Vagina (tissue), 2 donors: Measurements from ENCODE around the gene PER2. TPM values are rescaled to one million over a fixed set of nuclear protein-coding genes. Genes with fewer than 3 reads are reported as not detected.

Experiments used
- DNase-seq, 2 donors: peaks; one replicate each; pipeline ENCODE4 v3.0.0-alpha.2; 2017; ENCODE audit errors: extremely low spot score in 2 of 2
- H3K27ac ChIP-seq: fragments of 200-600 bp; sonication (generic); one replicate; pipeline ENCODE4 v1.5.1; 2019
- H3K27me3 ChIP-seq: fragments of 200-600 bp; sonication (generic); one replicate; pipeline ENCODE4 v1.5.1; 2019
- H3K36me3 ChIP-seq, 2 donors: fragments of 200-600 bp; sonication (generic); one replicate each; pipeline ENCODE4 v1.5.1; 2017 to 2019
- H3K4me1 ChIP-seq: fragments of 200-600 bp; sonication (generic); one replicate; pipeline ENCODE4 v1.5.1; 2019
- H3K4me3 ChIP-seq, 2 donors: fragments of 200-600 bp; sonication (generic); 1 replicate in 1 of 2; 2 replicates in 1 of 2; pipeline ENCODE4 v1.5.1; 2016 to 2019
- H3K9me3 ChIP-seq: fragments of 200-600 bp; sonication (generic); one replicate; pipeline ENCODE4 v1.5.1; 2019
- CTCF ChIP-seq, 3 experiments: fragments of 450-650 bp in 2 of 3; fragments of 200-600 bp in 1 of 3; sonication (generic) in 1 of 3; IDR thresholded peaks; one replicate each; pipeline ENCODE4 v1.5.1; 2017 to 2019; ENCODE audit warnings: antibody characterized with exemption in 3 of 3, mild to moderate bottlenecking in 2 of 3, moderate library complexity in 2 of 3
- POLR2A ChIP-seq, 2 donors: fragments of 450-650 bp; IDR thresholded peaks; one replicate each; pipeline ENCODE4 v1.6.1; 2017; ENCODE audit warnings: antibody characterized with exemption in 2 of 2, mild to moderate bottlenecking in 2 of 2, moderate library complexity in 2 of 2
- POLR2AphosphoS5 ChIP-seq, 2 donors: sonication (generic); formaldehyde crosslinking; IDR thresholded peaks; one replicate each; pipeline ENCODE4 v1.9.0; 2017; ENCODE audit warnings: antibody characterized with exemption in 2 of 2, mild to moderate bottlenecking in 2 of 2, low read depth in 1 of 2; ENCODE audit not compliant: insufficient read depth in 1 of 2
- intact Hi-C: fragments of 100-400 bp; cut with DNase I; formaldehyde crosslinking; loops from one replicate; pipeline ENCODE4 v1.15.1; 2023
- total RNA-seq: library from RNA; depleted of rRNA; stranded (reverse); fragments of >200 nt; gene quantifications from one replicate; pipeline ENCODE4 v1.2.3, GENCODE V29; 2016

PER2 gene
- total RNA-seq, 1 donor from 2014 or later: 21.1 TPM

- TF ChIP-seq POLR2AphosphoS5 (IDR thresholded peaks at IDR 0.05; ENCODE audit: insufficient read depth in 1 of 2, low read depth in 1 of 2): no peak
- TF ChIP-seq POLR2A (IDR thresholded peaks at IDR 0.05): no peak
- no peak for TF ChIP-seq CTCF (IDR thresholded peaks at IDR 0.05)
- peaks cover 57% of the 10 kb centered on the region for H3K4me1 ChIP-seq
- peaks cover 0 to 29% of the 10 kb centered on the region in 2 donors for H3K36me3 ChIP-seq
- H3K27ac ChIP-seq: no peak overlapping the region
- no peak for DNase-seq
- intact Hi-C loops: no loop called here
- no peaks in the 10 kb centered on the region for H3K27me3 ChIP-seq
- H3K4me3 ChIP-seq: no peak overlapping the region
- H3K9me3 ChIP-seq: no peaks in the 10 kb centered on the region
Measured at GRCh38 chr2:238279324-238279682, 9.1 kb downstream of the PER2 start.

GRCh38 chr2:238278626-238279323, 9.6 kb downstream of the PER2 start:
- Histone ChIP-seq H3K27me3 (no peaks in the 10 kb centered on the region), H3K27ac (no peak overlapping the region), H3K4me1 (peaks cover 51% of the 10 kb centered on the region), H3K4me3 (no peak overlapping the region), H3K9me3 (no peaks in the 10 kb centered on the region), H3K36me3 (peaks cover 0 to 29% of the 10 kb centered on the region in 2 donors)
- intact Hi-C loops: no loop called here
- no peak for TF ChIP-seq POLR2A (IDR thresholded peaks at IDR 0.05)
- no peak for TF ChIP-seq CTCF (IDR thresholded peaks at IDR 0.05)
- no peak for TF ChIP-seq POLR2AphosphoS5 (IDR thresholded peaks at IDR 0.05; ENCODE audit: insufficient read depth in 1 of 2, low read depth in 1 of 2)
- no peak for DNase-seq

- Histone ChIP-seq H3K4me3 (no peak overlapping the region), H3K27ac (no peak overlapping the region), H3K27me3 (no peaks in the 10 kb centered on the region), H3K36me3 (peaks cover 0 to 37% of the 10 kb centered on the region in 2 donors), H3K9me3 (no peaks in the 10 kb centered on the region), H3K4me1 (peaks cover 41% of the 10 kb centered on the region)
- intact Hi-C loops: no loop called here
- TF ChIP-seq CTCF (IDR thresholded peaks at IDR 0.05) (no peak), POLR2AphosphoS5 (IDR thresholded peaks at IDR 0.05; ENCODE audit: insufficient read depth in 1 of 2, low read depth in 1 of 2) (no peak), POLR2A (IDR thresholded peaks at IDR 0.05) (no peak)
- no peak for DNase-seq
Measured at GRCh38 chr2:238277695-238278094, 10.7 kb downstream of the PER2 start.

- H3K4me1 ChIP-seq: peaks cover 11% of the 10 kb centered on the region
- no peak overlapping the region for H3K27ac ChIP-seq
- intact Hi-C loops: no loop called here
Measured at GRCh38 chr2:238274152-238274865, 14.1 kb downstream of the PER2 start.

More at GRCh38 chr2:238274152-238274865, 14.1 kb downstream of the PER2 start:
- Histone ChIP-seq H3K27me3 (no peaks in the 10 kb centered on the region), H3K9me3 (no peaks in the 10 kb centered on the region), H3K4me3 (no peak overlapping the region), H3K36me3 (peaks cover 0 to 59% of the 10 kb centered on the region in 2 donors)
- no peak for TF ChIP-seq POLR2A (IDR thresholded peaks at IDR 0.05)
- TF ChIP-seq CTCF (IDR thresholded peaks at IDR 0.05): no peak
- TF ChIP-seq POLR2AphosphoS5 (IDR thresholded peaks at IDR 0.05; ENCODE audit: insufficient read depth in 1 of 2, low read depth in 1 of 2): no peak
- DNase-seq: no peak
